Stomach (tissue), 9 donors: ENCODE measurements around the gene PTPRD. TPM values are rescaled to one million over a fixed set of nuclear protein-coding genes. Genes with fewer than 3 reads are reported as not detected.

Experiments used
- DNase-seq, 2 donors: peaks; one replicate each; pipeline versions ENCODE4 v3.0.0 to v3.0.0-alpha.2; 2013 to 2019
- H3K27ac ChIP-seq, 5 donors: fragments of 200-600 bp in 4 of 5; sonication (generic) in 4 of 5; one replicate each; pipeline ENCODE4 v1.5.1; 2013 to 2019; ENCODE audit warnings: mild to moderate bottlenecking in 1 of 5, moderate library complexity in 1 of 5
- H3K27me3 ChIP-seq, 3 donors: fragments of 200-600 bp; sonication (generic); one replicate each; pipeline ENCODE4 v1.5.1; 2017 to 2019; ENCODE audit warnings: mixed run types in 1 of 3
- H3K36me3 ChIP-seq, 4 donors: fragments of 200-600 bp; sonication (generic); 1 replicate in 3 of 4; 2 replicates in 1 of 4; pipeline ENCODE4 v1.5.1; 2016 to 2019
- H3K4me1 ChIP-seq, 4 donors: fragments of 200-600 bp; sonication (generic); one replicate each; pipeline ENCODE4 v1.5.1; 2016 to 2019
- H3K4me3 ChIP-seq, 4 donors: fragments of 200-600 bp; sonication (generic) in 3 of 4; one replicate each; pipeline ENCODE4 v1.5.1; 2016 to 2019; ENCODE audit warnings: mild to moderate bottlenecking in 1 of 4
- H3K9me3 ChIP-seq, 4 donors: fragments of 200-600 bp; sonication (generic); one replicate each; pipeline ENCODE4 v1.5.1; 2016 to 2019
- EP300 ChIP-seq: sonication (generic); formaldehyde crosslinking; IDR thresholded peaks from one replicate; pipeline ENCODE4 v1.6.1; 2017; ENCODE audit warnings: antibody characterized with exemption
- POLR2A ChIP-seq, 4 donors: fragments of 450-650 bp; IDR thresholded peaks; one replicate each; pipeline ENCODE4 v1.6.1; 2016; ENCODE audit warnings: antibody characterized with exemption in 4 of 4, control low read depth in 2 of 4, mild to moderate bottlenecking in 1 of 4, moderate library complexity in 1 of 4
- POLR2AphosphoS5 ChIP-seq, 3 donors: sonication (generic); formaldehyde crosslinking; IDR thresholded peaks; one replicate each; pipeline ENCODE4 v1.6.1; 2016; ENCODE audit warnings: antibody characterized with exemption in 3 of 3
- WGBS, 5 donors: extraction: QIAGEN DNeasy Blood & Tissue Kit in 3 of 5; methylation state at CpG; one replicate each; pipeline versions ENCODE4 v1.1.5 to v1.1.7; 2013 to 2018; 5-methylcytosine and 5-hydroxymethylcytosine counted together
- intact Hi-C: fragments of 100-400 bp; cut with DNase I; formaldehyde crosslinking; loops from one replicate; pipeline ENCODE4 v1.15.1; 2023; ENCODE audit warnings: low total_unique reads
- polyA plus RNA-seq, 3 donors: library from polyadenylated mRNA; stranded (reverse); fragments of 200-250 nt; gene quantifications; one replicate each; pipeline ENCODE4 v1.2.3, GENCODE V29; 2013
- total RNA-seq, 5 donors: library from RNA; depleted of rRNA; stranded (reverse); fragments of >200 nt; gene quantifications; one replicate each; pipeline versions ENCODE4 v1.1.0 to v1.2.3, GENCODE V29; 2014 to 2016
- TF ChIP-seq, protein P1 (sequence below), 7 experiments: fragments of 450-650 bp in 4 of 7; fragments of 200-600 bp in 3 of 7; sonication (generic) in 3 of 7; IDR thresholded peaks; one replicate each; pipeline ENCODE4 v1.5.1; 2016 to 2019; ENCODE audit warnings: antibody characterized with exemption in 7 of 7, control low read depth in 2 of 7, mild to moderate bottlenecking in 1 of 7
- donor health status: healthy with polysubstance abuse.
- donor health status: Bipolar disorder and iron deficiency.
- donor health status: healthy.

PTPRD gene
- total and polyA plus RNA-seq, 8 donors, result 0.12 to 53.1 (median 1.2) TPM

GRCh38 chr9:8709731-8710130 lies 1903.1 kb downstream of the PTPRD start:
- Histone ChIP-seq H3K4me3 (no peak overlapping the region), H3K9me3 (no peaks in the 10 kb centered on the region), H3K4me1 (no peaks in the 10 kb centered on the region), H3K36me3 (no peaks in the 10 kb centered on the region), H3K27ac (no peak overlapping the region), H3K27me3 (no peaks in the 10 kb centered on the region)
- DNase-seq, result no peak
- TF ChIP-seq, protein P1, sequence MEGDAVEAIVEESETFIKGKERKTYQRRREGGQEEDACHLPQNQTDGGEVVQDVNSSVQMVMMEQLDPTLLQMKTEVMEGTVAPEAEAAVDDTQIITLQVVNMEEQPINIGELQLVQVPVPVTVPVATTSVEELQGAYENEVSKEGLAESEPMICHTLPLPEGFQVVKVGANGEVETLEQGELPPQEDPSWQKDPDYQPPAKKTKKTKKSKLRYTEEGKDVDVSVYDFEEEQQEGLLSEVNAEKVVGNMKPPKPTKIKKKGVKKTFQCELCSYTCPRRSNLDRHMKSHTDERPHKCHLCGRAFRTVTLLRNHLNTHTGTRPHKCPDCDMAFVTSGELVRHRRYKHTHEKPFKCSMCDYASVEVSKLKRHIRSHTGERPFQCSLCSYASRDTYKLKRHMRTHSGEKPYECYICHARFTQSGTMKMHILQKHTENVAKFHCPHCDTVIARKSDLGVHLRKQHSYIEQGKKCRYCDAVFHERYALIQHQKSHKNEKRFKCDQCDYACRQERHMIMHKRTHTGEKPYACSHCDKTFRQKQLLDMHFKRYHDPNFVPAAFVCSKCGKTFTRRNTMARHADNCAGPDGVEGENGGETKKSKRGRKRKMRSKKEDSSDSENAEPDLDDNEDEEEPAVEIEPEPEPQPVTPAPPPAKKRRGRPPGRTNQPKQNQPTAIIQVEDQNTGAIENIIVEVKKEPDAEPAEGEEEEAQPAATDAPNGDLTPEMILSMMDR (IDR thresholded peaks at IDR 0.05), result no peak
- TF ChIP-seq POLR2AphosphoS5 (IDR thresholded peaks at IDR 0.05), result no peak
- TF ChIP-seq POLR2A (IDR thresholded peaks at IDR 0.05), result no peak
- TF ChIP-seq EP300, result no peak
- WGBS, 5 donors, result 88 to 92% (median 90%) methylated on average over 4 of the region's 4 CpGs
- intact Hi-C loops, result no loop called here

GRCh38 chr9:8708728-8709127 lies 1904.1 kb downstream of the PTPRD start:
- DNase-seq, result no peak
- no peak overlapping the region for H3K27ac ChIP-seq
- intact Hi-C loops, result no loop called here
- H3K4me1 ChIP-seq, result no peaks in the 10 kb centered on the region
- H3K4me3 ChIP-seq, result no peak overlapping the region
- TF ChIP-seq EP300, result no peak
- TF ChIP-seq POLR2AphosphoS5 (IDR thresholded peaks at IDR 0.05), result no peak
- TF ChIP-seq, protein P1 (IDR thresholded peaks at IDR 0.05), result no peak
- TF ChIP-seq POLR2A (IDR thresholded peaks at IDR 0.05), result no peak
- H3K9me3 ChIP-seq, result no peaks in the 10 kb centered on the region
- no peaks in the 10 kb centered on the region for H3K27me3 ChIP-seq
- no peaks in the 10 kb centered on the region for H3K36me3 ChIP-seq
- 33 to 62% (median 61%) methylated on average over 1 of the region's 1 CpG for WGBS, 5 donors

- WGBS, 5 donors, result 81 to 92% (median 82%) methylated on average over 1 of the region's 1 CpG
- Histone ChIP-seq H3K4me1 (no peaks in the 10 kb centered on the region), H3K36me3 (no peaks in the 10 kb centered on the region), H3K9me3 (no peaks in the 10 kb centered on the region), H3K27me3 (no peaks in the 10 kb centered on the region), H3K27ac (no peak overlapping the region), H3K4me3 (no peak overlapping the region)
- TF ChIP-seq EP300 (no peak), POLR2A (IDR thresholded peaks at IDR 0.05) (no peak), POLR2AphosphoS5 (IDR thresholded peaks at IDR 0.05) (no peak)
- TF ChIP-seq, protein P1 (IDR thresholded peaks at IDR 0.05), result no peak
- no peak for DNase-seq
- intact Hi-C loops, result no loop called here
These were observed 1905.8 kb downstream of the PTPRD start for GRCh38 chr9:8706998-8707397.

DNA sequence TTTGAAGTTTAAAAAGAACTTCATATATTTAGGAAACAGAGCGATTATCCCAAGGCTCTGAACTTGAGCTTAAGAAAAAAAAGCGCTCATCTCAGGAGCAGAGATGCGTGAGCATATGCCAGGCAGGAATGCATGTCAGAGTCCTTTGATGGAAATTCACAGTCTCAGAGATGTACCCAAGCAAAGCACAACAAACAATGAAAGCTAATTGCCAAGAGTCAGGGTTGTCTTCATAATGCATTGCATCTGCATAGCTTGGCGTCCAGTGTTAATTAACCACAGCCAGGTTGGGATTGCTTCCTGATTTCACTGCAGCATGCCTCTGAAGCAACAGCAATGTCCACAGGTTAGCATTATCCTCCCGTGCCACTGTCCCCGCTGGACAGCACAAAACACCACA lies 1906.3 kb downstream of the PTPRD start:
- Histone ChIP-seq H3K36me3 (no peaks in the 10 kb centered on the region), H3K27me3 (no peaks in the 10 kb centered on the region), H3K27ac (no peak overlapping the region), H3K9me3 (no peaks in the 10 kb centered on the region), H3K4me1 (no peaks in the 10 kb centered on the region), H3K4me3 (no peak overlapping the region)
- WGBS, 5 donors, result 87 to 92% (median 92%) methylated on average over 6 of the region's 6 CpGs
- intact Hi-C loops, result no loop called here
- DNase-seq, result no peak
- TF ChIP-seq POLR2AphosphoS5 (IDR thresholded peaks at IDR 0.05), result no peak
- TF ChIP-seq, protein P1 (IDR thresholded peaks at IDR 0.05), result no peak
- TF ChIP-seq EP300, result no peak
- TF ChIP-seq POLR2A (IDR thresholded peaks at IDR 0.05), result no peak
